ENCODE data around the gene ZSCAN5A. TPM values are rescaled to one million over a fixed set of nuclear protein-coding genes. Genes with fewer than 3 reads are reported as not detected.

ZSCAN5A gene
- total RNA-seq, 1 experiment from 2014 or later: 13.8 TPM

DNA sequence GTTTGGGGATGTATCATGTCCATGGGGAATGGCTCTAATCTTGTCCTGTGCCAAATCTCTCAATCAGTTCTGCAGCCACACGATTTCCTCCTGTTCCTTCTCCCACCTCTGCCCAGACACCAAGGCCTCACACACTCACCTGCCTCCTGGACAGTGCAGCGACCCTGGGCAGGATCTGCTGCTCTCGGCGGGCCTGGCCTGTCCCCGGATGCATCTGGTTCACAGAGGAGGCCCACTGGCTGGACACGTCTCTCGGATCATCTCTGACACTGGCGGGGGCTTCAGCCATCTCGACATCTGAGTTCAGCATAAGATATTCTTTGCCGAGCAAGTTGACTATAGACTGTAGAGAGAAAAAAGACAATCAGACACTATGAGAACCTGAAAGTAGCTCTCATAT is 122.9 kb downstream of the ZSCAN5A start:
- in situ Hi-C loops (cut with HindIII; ENCODE audit: low pct_unique_long_range_greater_than_20kb, low sequenced_read_pairs) (no loop called here), intact Hi-C loops (cut with micrococcal nuclease; ENCODE audit: unreplicated experiment) (no loop called here)
- Histone ChIP-seq H3K4me3 (ENCODE audit: low read depth in 2 of 2, low read length in 2 of 2) (no peak overlapping the region), H3K36me3 (ENCODE audit: control insufficient read depth, insufficient read depth, low read length) (no peaks in the 10 kb centered on the region), H3K27me3 (ENCODE audit: control insufficient read depth, insufficient read depth, low read length) (no peaks in the 10 kb centered on the region), H3K4me1 (ENCODE audit: control insufficient read depth, insufficient read depth, low read length) (no peaks in the 10 kb centered on the region), H3K27ac (ENCODE audit: low read length) (no peak overlapping the region), H3K9me3 (ENCODE audit: control insufficient read depth, insufficient read depth, low read depth, low read length) (no peaks in the 10 kb centered on the region)
- no peak for ATAC-seq
- TF ChIP-seq SIN3A (IDR thresholded peaks at IDR 0.05; ENCODE audit: borderline replicate concordance, insufficient read depth, low read depth, low read length): no peak
- TF ChIP-seq CTCF (IDR thresholded peaks at IDR 0.05): no peak
- no peak for TF ChIP-seq POLR2AphosphoS5 (IDR thresholded peaks at IDR 0.05; ENCODE audit: low read depth, low read length)
- no peak for TF ChIP-seq REST (IDR thresholded peaks at IDR 0.05; ENCODE audit: insufficient read depth in 1 of 2, low read depth in 2 of 2, low read length in 1 of 2)
- TF ChIP-seq TCF7L2 (IDR thresholded peaks at IDR 0.05; ENCODE audit: low read depth, low read length): no peak
- no TSS peak for BruUV-seq (replicated peaks)
- no peak for DNase-seq (ENCODE audit: low read depth, low spot score)
- ChIA-PET CTCF (no interaction called here), POLR2A (no interaction called here)

GRCh38 chr19:56191115-56191514 is 123.5 kb downstream of the ZSCAN5A start:
- ATAC-seq: no peak
- CTCF ChIA-PET: no interaction called here
- DNase-seq (ENCODE audit: low read depth, low spot score): no peak
- POLR2A ChIA-PET: no interaction called here
- intact Hi-C loops (cut with micrococcal nuclease; ENCODE audit: unreplicated experiment): no loop called here
- H3K27ac ChIP-seq (ENCODE audit: low read length): no peak overlapping the region
- no TSS peak for BruUV-seq (replicated peaks)
- no peak overlapping the region for H3K4me3 ChIP-seq (ENCODE audit: low read depth in 2 of 2, low read length in 2 of 2)
- H3K4me1 ChIP-seq (ENCODE audit: control insufficient read depth, insufficient read depth, low read length): no peaks in the 10 kb centered on the region
- H3K36me3 ChIP-seq (ENCODE audit: control insufficient read depth, insufficient read depth, low read length): no peaks in the 10 kb centered on the region
- in situ Hi-C loops (cut with HindIII; ENCODE audit: low pct_unique_long_range_greater_than_20kb, low sequenced_read_pairs): no loop called here
- H3K9me3 ChIP-seq (ENCODE audit: control insufficient read depth, insufficient read depth, low read depth, low read length): no peaks in the 10 kb centered on the region
- H3K27me3 ChIP-seq (ENCODE audit: control insufficient read depth, insufficient read depth, low read length): no peaks in the 10 kb centered on the region
- TF ChIP-seq TCF7L2 (IDR thresholded peaks at IDR 0.05; ENCODE audit: low read depth, low read length) (no peak), POLR2AphosphoS5 (IDR thresholded peaks at IDR 0.05; ENCODE audit: low read depth, low read length) (no peak), REST (IDR thresholded peaks at IDR 0.05; ENCODE audit: insufficient read depth in 1 of 2, low read depth in 2 of 2, low read length in 1 of 2) (no peak), CTCF (IDR thresholded peaks at IDR 0.05) (no peak), SIN3A (IDR thresholded peaks at IDR 0.05; ENCODE audit: borderline replicate concordance, insufficient read depth, low read depth, low read length) (no peak)
